GM21515 (cell line): Measurements from ENCODE around the gene LRTM2.

Experiments
- ATAC-seq: cut with Tn5 transposase; IDR thresholded peaks from one replicate; pipeline ENCODE4 v1.9.1; 2021; ENCODE audit not compliant: unreplicated experiment

The LRTM2 gene

GRCh38 chr12:1797991-1798640 is 22.2 kb upstream of the LRTM2 start:
- ATAC-seq = no peak

DNA sequence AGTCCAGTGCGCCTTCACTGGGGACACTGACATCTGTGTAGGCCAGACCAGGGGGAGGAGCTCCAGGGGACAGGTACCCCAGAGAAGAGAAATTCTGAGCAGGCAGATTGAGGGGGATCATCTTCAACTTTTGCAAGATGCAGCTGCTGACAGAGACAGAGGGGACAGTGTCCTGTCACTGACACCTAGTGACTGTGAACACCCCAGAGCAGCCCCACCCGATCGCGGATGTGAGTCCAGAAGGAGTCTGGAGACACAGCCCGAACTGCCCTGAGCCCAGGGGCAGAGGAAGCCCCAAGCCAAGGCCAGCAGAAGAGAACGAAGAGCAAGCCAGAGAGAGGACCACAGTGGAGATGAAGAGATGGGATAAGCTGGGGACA is 21.7 kb upstream of the LRTM2 start:
- ATAC-seq = no peak

DNA sequence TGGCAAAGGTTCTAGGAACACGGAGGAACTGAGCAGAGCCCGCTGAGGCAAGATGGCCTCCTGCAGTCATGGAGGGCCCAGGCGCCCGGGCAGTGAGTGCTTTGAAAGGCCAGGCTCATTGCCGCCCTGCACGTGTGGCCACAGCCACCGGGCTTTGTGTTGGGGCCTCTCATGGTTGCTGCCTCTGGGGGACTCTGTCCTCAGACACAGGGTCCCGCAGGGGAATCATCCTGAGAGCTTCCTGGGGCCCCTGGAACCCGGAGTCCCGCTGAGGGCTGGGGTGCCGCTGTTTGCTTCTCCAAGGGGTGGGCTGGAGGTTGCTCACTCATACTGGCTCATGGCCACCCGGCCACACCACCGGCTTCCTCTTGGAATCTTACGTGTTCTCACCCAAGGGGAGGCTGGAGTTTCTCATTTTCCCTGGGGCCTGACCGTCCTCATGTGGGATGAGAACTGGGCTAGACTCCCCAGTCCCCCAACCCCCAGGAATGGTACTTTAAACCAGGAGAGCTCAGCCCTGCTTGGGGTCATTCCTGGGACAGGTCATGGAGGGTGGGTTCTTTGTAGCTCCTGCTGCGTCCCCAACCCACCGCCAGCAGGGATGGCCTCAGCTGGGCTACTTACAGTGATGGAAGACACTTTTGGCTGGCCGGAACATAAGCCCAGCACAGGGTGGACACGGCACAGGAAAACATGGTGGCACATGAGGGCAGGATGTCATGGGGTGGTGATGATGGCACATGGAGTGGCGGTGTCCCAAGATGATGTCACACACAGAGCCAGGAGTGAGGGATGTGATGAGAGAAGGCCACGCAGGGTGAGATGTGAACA is 21.1 kb upstream of the LRTM2 start:
- no peak for ATAC-seq

- no peak for ATAC-seq
Measured at GRCh38 chr12:1799882-1800400, 20.4 kb upstream of the LRTM2 start.

GRCh38 chr12:1800401-1801302 is 19.7 kb upstream of the LRTM2 start:
- ATAC-seq = no peak

DNA sequence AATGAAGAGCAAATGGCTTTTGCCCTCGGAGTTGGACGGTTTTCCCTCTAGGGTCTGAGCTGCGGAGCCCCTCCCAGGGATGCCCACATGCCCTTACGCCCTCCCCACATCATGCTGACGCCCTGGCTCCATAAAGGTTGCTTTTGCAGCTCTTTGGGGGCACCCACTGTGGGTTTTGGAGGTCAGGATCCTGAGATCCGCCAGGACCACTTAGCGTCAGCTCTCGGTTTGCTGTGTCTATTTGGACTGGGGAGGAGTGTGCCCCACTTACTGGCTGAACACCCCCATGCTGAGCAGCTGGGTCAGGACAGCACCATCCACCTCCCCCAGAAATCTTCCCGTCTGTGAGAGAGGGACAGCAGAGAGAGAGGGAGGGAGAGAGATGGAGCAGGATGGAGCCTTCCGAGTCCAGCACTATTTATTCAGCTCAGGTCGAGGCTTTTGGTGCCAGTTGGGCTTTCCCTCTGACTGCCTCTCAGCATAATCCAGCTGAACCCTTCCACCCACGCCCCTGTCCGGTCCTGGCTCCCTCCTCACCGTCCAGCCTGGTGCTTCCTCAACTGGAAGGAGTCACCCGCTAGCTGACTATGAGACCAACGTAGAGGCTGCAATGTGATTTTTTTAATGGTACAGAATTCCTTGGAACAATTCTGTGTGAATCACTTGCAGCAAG is 18.9 kb upstream of the LRTM2 start:
- ATAC-seq = no peak

DNA sequence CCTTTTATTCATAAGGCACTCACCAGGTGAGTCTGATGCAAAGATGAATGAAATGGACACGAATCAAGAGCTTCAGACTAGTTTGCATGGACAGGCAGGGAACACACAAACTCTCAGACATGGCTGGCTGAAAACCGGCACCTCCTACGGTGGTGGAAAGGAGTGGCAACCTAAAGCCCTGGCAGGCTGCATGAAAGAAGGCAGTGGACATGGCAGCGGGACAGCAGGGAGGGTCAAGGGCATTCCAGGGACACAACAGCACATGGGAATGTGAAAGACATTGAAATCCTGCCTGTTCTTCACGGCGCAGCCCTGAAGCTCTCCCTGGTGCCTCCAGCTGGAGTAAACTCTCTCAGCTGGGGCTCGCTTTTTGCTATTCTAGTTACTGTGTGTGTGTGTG is 16.6 kb upstream of the LRTM2 start:
- no peak for ATAC-seq

- ATAC-seq = peak; percentile 90
Measured at GRCh38 chr12:1804545-1805332, 15.6 kb upstream of the LRTM2 start.

- no peak for ATAC-seq
Measured at GRCh38 chr12:1805441-1806081, 14.8 kb upstream of the LRTM2 start.

- no peak for ATAC-seq
Measured at GRCh38 chr12:1806301-1807086, 13.9 kb upstream of the LRTM2 start.

DNA sequence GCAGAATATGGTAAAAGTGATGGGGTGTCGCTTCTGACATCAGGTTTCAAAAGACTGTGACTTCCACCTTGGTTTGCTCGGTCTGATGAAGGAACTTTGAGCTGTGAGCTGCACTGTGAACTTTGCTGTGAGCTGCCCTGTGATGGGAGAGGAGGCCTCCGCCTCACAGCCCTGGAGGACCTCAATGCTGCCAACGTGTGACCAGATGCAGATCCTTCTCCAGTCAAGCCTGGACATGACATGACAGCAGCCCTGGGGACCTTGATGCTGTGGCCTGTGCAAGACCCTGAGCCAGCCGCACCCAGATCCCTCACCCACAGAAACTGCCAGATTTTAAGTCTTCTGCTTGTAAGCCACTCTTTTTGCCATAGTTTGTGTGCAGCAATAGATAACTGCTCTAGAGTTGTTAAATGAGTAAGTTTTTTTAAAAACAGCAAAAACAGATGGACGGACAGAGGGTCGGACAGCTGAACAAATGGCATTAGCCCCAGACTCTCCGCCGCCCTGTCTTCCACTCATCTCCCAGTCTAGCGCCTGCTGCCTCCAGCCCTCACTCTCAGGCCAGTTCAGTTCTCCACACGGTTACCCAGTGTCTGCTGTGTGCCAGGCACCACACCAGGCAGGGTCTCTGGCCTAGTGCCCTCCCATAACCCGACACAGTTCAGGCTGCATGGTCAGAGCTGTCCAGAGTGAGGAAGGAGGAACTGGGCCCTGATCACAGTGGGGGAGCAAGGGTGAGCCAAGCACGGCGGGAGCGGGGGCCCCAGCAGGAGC is 13.1 kb upstream of the LRTM2 start:
- no peak for ATAC-seq

GRCh38 chr12:1808036-1808797 is 12.1 kb upstream of the LRTM2 start:
- no peak for ATAC-seq

DNA sequence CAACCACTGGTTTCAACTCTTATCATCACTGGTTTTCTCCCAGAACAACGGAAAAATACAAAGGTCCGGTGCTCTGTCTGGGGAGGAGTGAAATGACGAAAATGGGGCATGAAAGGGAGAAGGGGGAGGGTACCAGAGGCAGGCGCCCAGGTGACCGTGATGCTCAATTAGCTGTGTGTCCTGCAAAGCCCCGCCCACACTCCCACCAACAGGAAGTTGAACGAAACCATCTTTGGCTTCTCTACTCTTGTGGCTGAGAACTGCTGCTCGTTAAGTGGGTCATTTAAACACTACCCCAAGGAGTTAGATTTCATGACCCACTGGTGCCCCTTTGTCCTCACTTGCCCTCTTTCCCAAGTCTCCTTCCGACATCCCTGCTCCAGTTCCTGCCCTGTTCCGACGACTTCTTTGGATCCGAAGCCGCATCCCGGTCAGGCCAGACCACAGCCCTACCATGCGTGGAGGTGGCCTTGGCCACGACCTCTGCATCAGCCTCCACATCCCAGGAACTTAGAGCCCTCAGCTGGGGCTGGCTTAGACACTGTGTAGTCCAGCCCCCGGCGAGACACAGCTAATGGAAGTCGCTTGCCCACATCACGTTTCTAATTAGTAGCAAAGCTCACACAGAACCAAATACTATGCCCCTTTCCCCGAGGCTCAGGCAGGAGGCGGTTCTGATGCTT is 11.4 kb upstream of the LRTM2 start:
- ATAC-seq = no peak

GRCh38 chr12:1809591-1810190 is 10.7 kb upstream of the LRTM2 start:
- ATAC-seq = no peak

DNA sequence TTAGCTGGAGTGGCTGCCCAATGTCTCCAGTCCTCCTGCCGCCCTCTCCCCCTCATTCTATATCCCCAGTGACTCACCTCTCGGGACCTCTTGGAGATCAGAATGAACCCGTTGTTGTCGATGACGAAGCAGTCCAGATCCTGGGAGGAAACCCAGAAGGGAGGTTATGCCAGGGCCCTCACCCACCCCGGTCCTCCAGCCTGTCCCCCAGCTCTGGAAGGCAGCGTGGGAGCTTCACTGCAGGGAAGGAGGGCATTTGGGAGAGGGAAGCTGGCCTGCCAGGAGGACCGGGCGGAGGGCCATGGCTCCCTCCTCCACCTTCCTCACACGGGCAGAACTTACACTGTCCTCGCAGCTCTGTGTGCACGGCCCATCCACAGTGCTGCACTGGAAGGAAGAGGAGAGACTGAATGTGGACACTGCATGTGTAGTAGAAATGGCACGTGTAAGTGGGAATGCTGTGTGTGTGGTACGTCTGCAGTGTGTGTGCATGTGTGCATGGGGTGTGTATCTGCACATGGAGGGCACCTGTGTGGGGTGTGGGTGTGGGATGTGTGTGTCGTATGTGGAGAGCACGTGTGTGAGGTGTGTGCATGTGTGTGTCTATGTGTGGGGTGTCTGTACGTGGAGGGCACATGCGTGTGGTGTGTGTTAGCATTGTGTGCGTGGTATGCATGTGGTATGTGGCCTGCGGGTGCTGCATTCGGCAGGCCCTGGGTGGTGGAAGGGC is 10.0 kb upstream of the LRTM2 start:
- ATAC-seq = no peak

DNA sequence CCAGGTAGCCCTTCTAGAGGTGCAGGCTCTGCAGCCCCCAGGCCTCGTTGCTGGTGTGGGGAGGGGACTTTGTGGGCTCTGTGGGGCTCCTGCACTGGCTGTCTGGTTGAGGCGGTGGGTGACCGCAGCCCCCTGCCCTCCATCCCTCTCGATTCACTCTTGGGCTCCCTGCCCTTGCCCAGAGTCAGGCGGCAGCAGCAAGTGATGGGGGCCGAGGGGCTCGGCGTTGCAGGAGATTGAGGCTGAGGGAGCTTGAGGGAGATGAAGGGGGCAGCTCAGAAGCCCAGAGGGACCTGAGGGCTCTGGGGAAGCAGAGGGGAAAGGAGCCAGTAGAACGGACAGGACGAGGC is 9.5 kb upstream of the LRTM2 start:
- no peak for ATAC-seq
